ENCODE results near the gene HBG2.
"Not testable (repeated sequence)": the region's sequence is repeated elsewhere in the genome, so short reads cannot be mapped to it uniquely, and the experiment has no call there.

HBG2 gene

GRCh38 chr11:5280582-5281102 is 26.1 kb upstream of the HBG2 start:
- peak; percentile 99 for DNase-seq

- DNase-seq, result no peak
These were observed 25.0 kb upstream of the HBG2 start for GRCh38 chr11:5279471-5280090.

GRCh38 chr11:5277807-5278382 is 23.3 kb upstream of the HBG2 start:
- DNase-seq, result no peak

GRCh38 chr11:5276697-5277096 is 22.1 kb upstream of the HBG2 start:
- DNase-seq, result no peak

GRCh38 chr11:5275369-5276110 is 21.0 kb upstream of the HBG2 start:
- no peak for DNase-seq

- no peak for DNase-seq
These were observed 19.8 kb upstream of the HBG2 start for GRCh38 chr11:5274395-5274794.

- no peak for DNase-seq
These were observed 17.9 kb upstream of the HBG2 start for GRCh38 chr11:5272395-5273017.

GRCh38 chr11:5269715-5270147 is 15.2 kb upstream of the HBG2 start, which contains the start of gene HBE1:
TSS of gene HBE1 (minus strand) at chr11:5269945. CDS start at chr11:5269890, 55 bp downstream.
- no peak for DNase-seq

GRCh38 chr11:5267033-5267563 is 12.5 kb upstream of the HBG2 start:
- no peak for DNase-seq

GRCh38 chr11:5266609-5267008 is 12.0 kb upstream of the HBG2 start:
- DNase-seq, result no peak

GRCh38 chr11:5265832-5266231 is 11.3 kb upstream of the HBG2 start:
- DNase-seq, result no peak

- no peak for DNase-seq
These were observed 4.1 kb upstream of the HBG2 start for GRCh38 chr11:5258543-5259262.

- DNase-seq, result no peak
These were observed 2.7 kb upstream of the HBG2 start for GRCh38 chr11:5257296-5257695.

GRCh38 chr11:5254023-5254422 is 558 bp downstream of the HBG2 start:
- DNase-seq, result not testable (repeated sequence)

- not testable (repeated sequence) for DNase-seq
These were observed 1.1 kb downstream of the HBG2 start for GRCh38 chr11:5253440-5253839.

GRCh38 chr11:5252919-5253265 is 1.7 kb downstream of the HBG2 start:
- DNase-seq, result no peak

GRCh38 chr11:5252192-5252918 is 2.2 kb downstream of the HBG2 start:
- DNase-seq, result no peak

- DNase-seq, result no peak
These were observed 2.8 kb downstream of the HBG2 start for GRCh38 chr11:5251746-5252145.

- DNase-seq, result no peak
These were observed 3.9 kb downstream of the HBG2 start for GRCh38 chr11:5250543-5251204.

- DNase-seq, result not testable (repeated sequence)
These were observed 4.7 kb downstream of the HBG2 start, which contains the start of gene HBG1 for GRCh38 chr11:5249807-5250396. TSS of gene HBG1 (minus strand) at chr11:5249857. CDS start at chr11:5249804, 53 bp downstream.

GRCh38 chr11:5248498-5248897 is 6.1 kb downstream of the HBG2 start:
- not testable (repeated sequence) for DNase-seq
